Mesothelial cell of epicardium (in vitro differentiated cells): ENCODE results near the gene FBXO48. TPM values are rescaled to one million over a fixed set of nuclear protein-coding genes. Genes with fewer than 3 reads are reported as not detected.

Experiments used
- DNase-seq, 2 experiments: peaks; one replicate each; pipeline ENCODE4 v3.0.0; 2021; ENCODE audit warnings: low spot score in 2 of 2; ENCODE audit not compliant: unreplicated experiment in 2 of 2
- H3K27ac Mint-ChIP-seq: 2 replicates; pipeline ENCODE4 v1.8.0; 2021; ENCODE audit warnings: mixed read lengths
- H3K27me3 Mint-ChIP-seq: 2 replicates; pipeline ENCODE4 v1.8.0; 2021; ENCODE audit warnings: low read depth, mixed read lengths
- H3K36me3 Mint-ChIP-seq: 2 replicates; pipeline ENCODE4 v1.8.0; 2021; ENCODE audit warnings: mixed read lengths
- H3K4me1 Mint-ChIP-seq: 2 replicates; pipeline ENCODE4 v1.8.0; 2021; ENCODE audit warnings: mixed read lengths
- H3K4me3 Mint-ChIP-seq: 2 replicates; pipeline ENCODE4 v1.8.0; 2021; ENCODE audit warnings: mild to moderate bottlenecking, moderate library complexity, mixed read lengths
- H3K9me3 Mint-ChIP-seq: 2 replicates; pipeline ENCODE4 v1.8.0; 2021; ENCODE audit warnings: mixed read lengths
- total RNA-seq: library from RNA; stranded (reverse); gene quantifications from 3 replicates; pipeline ENCODE4 v1.2.1, GENCODE V29; 2021
- TF ChIP-seq, protein P1 (sequence below): fragments of 200-600 bp; sonication (generic); IDR thresholded peaks from one replicate; pipeline ENCODE4 v1.5.0; 2021; ENCODE audit warnings: antibody characterized with exemption; ENCODE audit not compliant: unreplicated experiment

The FBXO48 gene
- total RNA-seq, 1 donor from 2014 or later: 0.72 TPM

- Mint-ChIP-seq H3K27me3 (no peaks in the 10 kb centered on the region), H3K27ac (no peak overlapping the region), H3K4me1 (peaks cover 23% of the 10 kb centered on the region), H3K36me3 (no peaks in the 10 kb centered on the region), H3K4me3 (no peak overlapping the region), H3K9me3 (no peaks in the 10 kb centered on the region)
- DNase-seq: no peak
- TF ChIP-seq, protein P1, sequence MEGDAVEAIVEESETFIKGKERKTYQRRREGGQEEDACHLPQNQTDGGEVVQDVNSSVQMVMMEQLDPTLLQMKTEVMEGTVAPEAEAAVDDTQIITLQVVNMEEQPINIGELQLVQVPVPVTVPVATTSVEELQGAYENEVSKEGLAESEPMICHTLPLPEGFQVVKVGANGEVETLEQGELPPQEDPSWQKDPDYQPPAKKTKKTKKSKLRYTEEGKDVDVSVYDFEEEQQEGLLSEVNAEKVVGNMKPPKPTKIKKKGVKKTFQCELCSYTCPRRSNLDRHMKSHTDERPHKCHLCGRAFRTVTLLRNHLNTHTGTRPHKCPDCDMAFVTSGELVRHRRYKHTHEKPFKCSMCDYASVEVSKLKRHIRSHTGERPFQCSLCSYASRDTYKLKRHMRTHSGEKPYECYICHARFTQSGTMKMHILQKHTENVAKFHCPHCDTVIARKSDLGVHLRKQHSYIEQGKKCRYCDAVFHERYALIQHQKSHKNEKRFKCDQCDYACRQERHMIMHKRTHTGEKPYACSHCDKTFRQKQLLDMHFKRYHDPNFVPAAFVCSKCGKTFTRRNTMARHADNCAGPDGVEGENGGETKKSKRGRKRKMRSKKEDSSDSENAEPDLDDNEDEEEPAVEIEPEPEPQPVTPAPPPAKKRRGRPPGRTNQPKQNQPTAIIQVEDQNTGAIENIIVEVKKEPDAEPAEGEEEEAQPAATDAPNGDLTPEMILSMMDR: no peak
Observed at GRCh38 chr2:68469935-68470334, 2.8 kb upstream of the FBXO48 start.

DNA sequence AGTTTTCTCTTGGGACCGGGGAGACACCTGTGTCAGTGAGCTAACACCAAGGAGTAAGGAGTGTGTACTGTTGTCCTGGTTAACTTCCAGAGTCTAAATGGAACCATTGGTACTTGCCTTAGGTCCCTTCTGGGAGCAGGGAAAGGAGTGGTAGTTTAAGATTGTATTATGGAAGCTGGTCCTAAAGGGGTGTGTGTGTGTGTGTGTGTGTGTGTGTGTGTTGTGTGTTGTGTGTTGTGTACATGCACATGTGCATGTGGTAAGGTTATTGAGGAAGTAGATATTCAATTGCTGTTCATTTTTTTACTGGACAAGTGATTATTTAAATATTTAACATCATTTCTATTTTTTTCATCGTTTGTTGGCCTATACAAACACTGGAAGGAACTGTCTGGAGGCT, 1.7 kb upstream of the FBXO48 start:
- H3K36me3 Mint-ChIP-seq: no peaks in the 10 kb centered on the region
- peak overlapping the region; percentile 98 for H3K4me3 Mint-ChIP-seq
- H3K9me3 Mint-ChIP-seq: no peaks in the 10 kb centered on the region
- H3K4me1 Mint-ChIP-seq: peaks cover 23% of the 10 kb centered on the region
- H3K27me3 Mint-ChIP-seq: no peaks in the 10 kb centered on the region
- TF ChIP-seq, protein P1: no peak
- DNase-seq: no peak
- no peak overlapping the region for H3K27ac Mint-ChIP-seq

DNA sequence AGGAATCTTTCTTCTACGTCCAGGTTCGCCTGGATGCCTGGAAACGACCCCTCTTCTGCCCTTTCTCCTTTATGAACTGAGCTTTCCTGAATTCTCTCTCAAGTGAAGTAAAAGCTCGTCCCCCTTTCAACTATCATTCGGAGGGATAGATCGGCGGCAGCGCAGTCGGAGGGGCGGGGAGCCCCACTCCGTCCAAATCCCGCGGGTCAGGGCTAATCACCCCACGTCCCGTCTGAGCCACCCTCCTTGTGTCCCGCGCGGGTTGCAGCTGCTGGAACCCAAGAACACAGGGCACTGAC, 367 bp downstream of the FBXO48 start:
- TF ChIP-seq, protein P1: no peak
- Mint-ChIP-seq H3K36me3 (no peaks in the 10 kb centered on the region), H3K4me1 (peaks cover 15% of the 10 kb centered on the region), H3K27ac (peak overlapping the region; percentile 98), H3K27me3 (no peaks in the 10 kb centered on the region), H3K4me3 (peak overlapping the region; percentile 98), H3K9me3 (no peaks in the 10 kb centered on the region)
- DNase-seq: no peak

DNA sequence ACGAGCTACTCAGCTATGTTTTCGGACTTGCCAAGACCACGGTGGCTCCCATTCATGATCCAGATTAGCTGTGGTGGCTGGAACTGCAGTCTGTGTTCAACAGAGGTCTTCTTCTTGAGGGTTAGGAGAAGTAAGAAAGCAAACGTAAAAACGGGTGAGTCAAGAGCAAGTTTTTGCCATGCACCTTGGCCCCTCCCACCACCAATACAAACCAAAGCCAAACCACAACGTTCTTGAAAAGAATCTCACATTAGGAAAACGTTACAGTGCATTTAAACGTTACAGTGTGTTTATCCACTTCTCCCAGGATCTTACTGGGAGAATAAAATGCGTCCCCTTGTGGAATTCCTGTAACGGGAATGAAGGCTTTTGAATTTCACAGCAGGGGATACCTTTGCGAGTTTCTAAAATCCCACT, 725 bp downstream of the FBXO48 start:
- H3K4me1 Mint-ChIP-seq: peaks cover 14% of the 10 kb centered on the region
- TF ChIP-seq, protein P1: no peak
- no peak for DNase-seq
- H3K4me3 Mint-ChIP-seq: peak overlapping the region; percentile 98
- H3K36me3 Mint-ChIP-seq: no peaks in the 10 kb centered on the region
- no peaks in the 10 kb centered on the region for H3K27me3 Mint-ChIP-seq
- H3K9me3 Mint-ChIP-seq: no peaks in the 10 kb centered on the region
- H3K27ac Mint-ChIP-seq: peak overlapping the region; percentile 98

- no peak for DNase-seq
- Mint-ChIP-seq H3K9me3 (no peaks in the 10 kb centered on the region), H3K36me3 (no peaks in the 10 kb centered on the region), H3K4me1 (peaks cover 11% of the 10 kb centered on the region), H3K27ac (no peak overlapping the region), H3K27me3 (no peaks in the 10 kb centered on the region), H3K4me3 (no peak overlapping the region)
- TF ChIP-seq, protein P1: no peak
Observed at GRCh38 chr2:68465081-68465916, 1.8 kb downstream of the FBXO48 start.
